Hepatic stellate cell (primary cell): ENCODE results near the gene USPL1.

Source experiments
- DNase-seq: peaks from one replicate; pipeline ENCODE4 v3.0.0; 2011; ENCODE audit warnings: low spot score

The USPL1 gene

GRCh38 chr13:30660796-30661195, 43.1 kb downstream of the USPL1 start:
- no peak for DNase-seq

- DNase-seq, result no peak
Measured at GRCh38 chr13:30664689-30665275, 47.1 kb downstream of the USPL1 start.

GRCh38 chr13:30665638-30666037, 47.9 kb downstream of the USPL1 start:
- DNase-seq, result no peak

DNA sequence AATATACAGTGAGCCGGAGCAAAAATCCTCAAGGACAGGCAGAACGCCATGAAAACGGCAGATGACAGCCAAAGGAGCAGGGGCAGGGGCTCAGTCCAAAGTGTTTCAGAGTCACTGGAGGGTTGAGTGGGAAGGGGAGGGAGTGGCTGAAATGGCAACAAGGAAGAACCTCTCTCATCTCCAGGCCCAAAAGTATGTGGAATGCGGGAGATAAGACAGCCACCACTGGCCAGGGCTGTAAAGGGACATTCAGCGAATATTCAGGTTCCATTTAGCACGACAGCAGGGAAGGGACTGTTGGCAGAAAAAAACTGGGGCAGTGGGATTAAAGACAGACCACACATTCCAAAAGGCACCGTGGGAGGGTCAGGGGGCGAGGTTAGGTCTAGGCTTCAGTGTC, 48.4 kb downstream of the USPL1 start:
- no peak for DNase-seq

DNA sequence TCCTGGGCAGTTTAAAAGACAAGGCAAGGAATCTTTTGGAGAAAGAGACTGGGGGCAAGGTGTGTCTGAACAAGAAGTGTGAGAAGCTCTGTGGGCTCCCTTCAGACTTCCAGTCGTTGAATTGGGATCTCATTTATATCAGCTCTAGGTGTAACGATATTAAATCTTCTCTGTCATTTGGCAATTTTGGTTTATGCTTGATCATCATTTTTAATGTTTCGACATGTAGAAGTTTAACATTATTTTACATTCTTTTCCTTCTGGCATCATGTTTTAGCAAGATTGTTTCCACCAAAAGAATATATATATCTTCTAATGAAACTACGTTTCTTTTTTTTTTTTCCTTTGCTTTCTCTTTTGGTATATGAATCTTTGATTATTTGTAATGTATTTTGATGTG, 49.3 kb downstream of the USPL1 start:
- no peak for DNase-seq

GRCh38 chr13:30668312-30668711, 50.6 kb downstream of the USPL1 start:
- DNase-seq, result no peak

- no peak for DNase-seq
Measured at GRCh38 chr13:30671271-30671815, 53.6 kb downstream of the USPL1 start.

- peak; percentile 86 for DNase-seq
Measured at GRCh38 chr13:30673669-30674521, 56.2 kb downstream of the USPL1 start.

GRCh38 chr13:30675717-30676116, 58.0 kb downstream of the USPL1 start:
- DNase-seq, result no peak

- DNase-seq, result peak; percentile 38
Measured at GRCh38 chr13:30676672-30677071, 59.0 kb downstream of the USPL1 start.

GRCh38 chr13:30679483-30680330, 62.0 kb downstream of the USPL1 start:
- peak; percentile 49 for DNase-seq

- DNase-seq, result no peak
Measured at GRCh38 chr13:30681843-30682242, 64.1 kb downstream of the USPL1 start.

GRCh38 chr13:30685320-30685859, 67.7 kb downstream of the USPL1 start:
- DNase-seq, result no peak

DNA sequence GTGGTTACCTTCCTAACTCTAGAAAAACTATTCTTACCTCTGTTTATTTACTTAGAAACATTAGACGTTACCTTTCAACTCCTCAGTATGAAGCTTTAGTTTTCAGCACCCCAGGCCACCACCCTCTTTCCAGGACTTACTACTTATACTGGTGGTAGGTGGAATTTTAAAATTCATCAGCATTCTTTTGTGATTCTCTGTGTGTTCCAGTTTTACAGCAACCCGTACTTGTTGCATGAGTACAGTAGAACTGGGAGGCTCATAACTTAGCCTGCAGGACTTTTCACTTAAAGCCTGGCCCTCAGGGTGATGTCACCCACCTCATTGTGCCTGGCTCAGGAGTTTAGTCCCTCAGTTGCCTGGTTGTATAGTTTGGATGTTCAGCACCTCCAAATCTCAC, 68.3 kb downstream of the USPL1 start:
- no peak for DNase-seq

GRCh38 chr13:30687601-30688000, 69.9 kb downstream of the USPL1 start:
- DNase-seq, result no peak

- no peak for DNase-seq
Measured at GRCh38 chr13:30689752-30690151, 72.0 kb downstream of the USPL1 start.

DNA sequence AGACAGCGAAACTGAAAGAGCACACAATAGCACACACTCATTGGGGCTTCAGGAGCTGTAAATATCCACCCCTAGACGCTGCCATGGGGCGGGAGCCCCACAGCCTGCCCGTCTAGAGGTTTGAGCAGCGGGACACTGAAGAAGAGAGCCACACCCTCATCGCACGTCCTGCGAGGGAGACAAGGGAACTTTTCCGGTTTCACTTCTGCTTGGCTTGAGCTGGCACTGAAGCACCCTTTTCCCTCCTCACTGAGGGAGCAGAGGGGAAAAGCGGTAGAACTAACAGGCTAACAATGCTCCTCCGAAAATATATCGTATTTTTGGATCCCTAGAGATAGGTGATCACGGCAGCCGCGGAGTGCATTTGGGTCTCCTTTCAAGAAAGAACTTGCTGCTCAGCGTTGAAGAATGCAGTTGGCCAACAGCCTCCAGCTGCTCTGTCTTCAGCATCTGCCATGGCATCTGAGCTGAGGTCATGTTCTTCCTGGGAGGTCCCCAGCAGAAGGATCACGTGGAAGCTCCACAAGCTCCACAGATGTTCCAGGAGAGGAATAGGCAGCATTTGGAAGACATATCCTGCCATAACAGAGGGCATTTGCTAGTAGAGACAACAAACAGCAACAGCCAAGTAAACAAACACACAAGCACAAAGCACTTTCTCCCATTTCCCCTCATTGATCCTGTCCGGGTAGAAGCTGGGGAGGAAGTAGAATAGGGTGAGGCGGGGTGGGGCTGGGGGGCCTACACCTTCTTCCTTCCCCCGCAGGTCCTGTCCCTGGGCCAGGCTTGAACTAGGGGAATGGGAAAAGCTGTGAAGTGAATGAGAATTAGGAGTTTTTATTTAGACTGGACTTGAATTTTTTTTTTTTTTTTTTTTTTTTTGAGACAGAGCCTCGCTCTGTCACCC, 72.8 kb downstream of the USPL1 start:
- peak; percentile 86 for DNase-seq

DNA sequence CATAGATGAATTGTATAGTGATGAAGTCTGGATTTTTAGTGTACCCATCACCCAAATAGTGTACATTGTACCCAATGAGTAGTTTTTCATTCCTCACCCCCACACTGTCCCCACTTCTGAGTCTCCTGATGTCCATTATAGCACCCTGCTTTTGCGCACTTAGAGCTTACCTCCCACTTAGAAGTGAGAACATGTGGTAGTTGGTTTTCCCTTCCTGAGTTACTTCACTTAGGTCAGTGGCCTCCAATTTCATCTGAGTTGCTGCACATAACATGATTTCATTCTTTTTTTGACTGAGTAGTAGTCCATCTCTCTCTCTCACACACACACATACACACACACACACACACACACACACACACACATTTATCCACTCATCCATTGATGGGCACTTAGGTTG, 74.4 kb downstream of the USPL1 start:
- DNase-seq, result no peak

GRCh38 chr13:30696278-30697176, 78.8 kb downstream of the USPL1 start:
- DNase-seq, result no peak
